NCI-H510A treated with DMSO at 0.1 percent for 48 hours (cell line): Measurements from ENCODE around the gene ITIH4.

Source experiments
- DNase-seq: peaks from one replicate; lab custom pipeline; 2025; lab: John Stamatoyannopoulos, UW

ITIH4 gene

DNA sequence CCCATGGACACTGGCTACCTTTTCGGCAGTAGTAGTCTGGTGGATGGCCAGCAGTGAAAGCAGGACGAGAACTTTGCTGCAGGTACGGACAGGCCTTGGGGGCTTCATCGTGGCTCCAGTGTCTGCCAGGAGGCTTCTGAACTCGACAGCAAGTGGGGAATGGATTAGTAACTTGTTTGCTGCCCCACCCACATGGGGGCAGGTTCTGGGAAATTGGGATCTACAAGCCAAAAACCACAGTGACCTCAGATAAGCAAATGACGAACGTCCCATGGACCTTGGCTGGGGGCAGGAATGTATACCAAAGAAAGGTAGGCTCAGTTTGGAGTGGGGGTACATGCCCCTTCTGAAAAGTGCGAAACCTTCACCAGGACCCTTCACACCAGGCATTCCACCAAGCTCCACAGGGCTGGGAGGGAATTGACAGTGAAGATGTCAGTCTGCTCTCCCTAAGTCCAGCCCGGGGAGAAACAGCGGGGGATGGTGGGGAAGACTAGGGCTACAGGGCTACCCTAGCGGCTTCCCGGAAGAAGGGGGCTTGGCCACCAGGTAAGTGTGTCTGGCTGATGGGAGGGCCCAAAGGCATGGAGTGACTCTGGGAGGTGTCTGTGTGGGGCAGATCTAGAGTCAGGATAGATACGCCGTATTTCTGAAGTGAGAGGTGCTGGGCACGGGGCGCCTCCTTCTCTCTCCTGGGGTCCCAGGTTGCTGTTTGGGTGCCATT, at the start of gene ITIH4:
Gene ITIH4 (minus strand): TSS at position 138 of the 724 bp plus-strand sequence. CDS start 30 bp downstream, at position 108.
- no peak for DNase-seq

DNA sequence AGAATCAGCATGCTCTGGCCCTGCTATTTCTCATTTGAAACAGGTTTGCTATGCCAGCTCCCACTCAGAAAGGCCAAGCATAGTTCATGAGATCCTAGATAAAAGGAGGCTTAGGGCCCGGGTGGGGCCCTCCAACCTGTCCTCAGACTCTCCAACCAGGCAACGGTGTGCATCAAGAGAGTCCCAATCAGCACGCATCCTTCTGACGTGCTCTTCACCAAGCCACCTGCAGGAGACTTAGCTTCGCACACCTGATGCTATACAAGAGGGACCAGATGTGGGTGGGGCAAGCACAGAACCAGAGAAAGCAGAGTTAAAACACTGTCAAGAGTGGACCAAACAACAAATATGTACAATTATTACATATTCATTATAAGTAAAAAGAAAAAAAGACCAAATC, 49.6 kb upstream of the ITIH4 start:
- peak; percentile 21 for DNase-seq

DNA sequence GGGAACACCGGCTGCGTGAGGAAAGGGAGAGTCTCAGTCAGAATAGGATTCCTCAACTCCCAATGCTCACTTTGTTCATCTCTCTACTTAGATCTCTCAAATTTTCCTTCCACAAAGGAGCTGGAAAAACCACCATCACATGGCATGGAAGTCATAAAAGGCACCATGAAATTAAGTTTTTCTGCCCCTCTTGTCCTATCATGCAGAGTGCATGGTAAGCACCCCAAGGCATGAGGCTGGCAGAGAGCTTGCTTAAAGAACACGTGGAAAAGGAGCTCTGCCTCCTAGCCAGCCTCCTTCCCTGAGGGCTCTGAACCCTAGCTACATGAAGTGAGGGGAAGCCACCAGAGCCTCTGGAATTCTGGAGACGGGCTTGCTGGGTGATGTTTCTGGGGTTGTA, 49.1 kb upstream of the ITIH4 start:
- no peak for DNase-seq

DNA sequence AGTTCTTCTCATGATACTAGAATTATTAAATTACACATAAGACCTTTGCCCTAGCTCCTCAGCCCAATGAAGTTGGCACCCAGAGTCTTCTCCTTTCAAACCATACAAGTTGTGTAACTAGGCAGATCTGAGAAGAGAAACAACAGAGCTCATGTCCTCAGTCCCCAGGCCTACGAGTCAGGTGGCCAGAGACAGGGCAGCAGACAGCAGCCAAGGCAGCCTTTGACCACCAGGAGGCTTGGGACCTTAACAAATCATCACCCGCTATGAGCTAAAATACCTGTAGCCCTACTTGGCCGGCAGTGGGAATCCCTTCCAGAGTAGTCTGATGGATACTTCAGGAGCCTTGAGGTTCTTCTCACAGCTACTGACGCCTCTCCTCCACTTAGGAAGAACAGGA, 48.6 kb upstream of the ITIH4 start:
- no peak for DNase-seq

DNA sequence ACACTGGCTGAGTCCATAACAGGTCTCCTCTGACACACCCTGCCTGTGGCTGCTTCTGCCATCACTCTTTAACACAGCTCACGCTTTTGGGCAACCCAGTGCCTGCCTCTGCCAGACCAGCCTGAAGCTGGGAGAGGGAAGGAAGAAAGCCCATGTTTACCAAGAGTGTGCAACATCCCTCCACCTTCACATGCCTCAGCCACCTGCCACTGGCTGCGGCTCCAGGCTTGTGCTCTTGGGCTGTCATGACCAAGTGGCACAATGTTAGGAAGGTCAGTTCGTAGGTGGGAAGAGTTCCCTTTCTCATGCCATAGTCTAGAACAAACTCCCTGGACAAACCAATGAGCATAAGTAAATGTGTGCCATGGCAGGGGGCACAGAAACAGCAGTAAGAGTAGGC, 46.6 kb upstream of the ITIH4 start:
- DNase-seq = no peak

DNA sequence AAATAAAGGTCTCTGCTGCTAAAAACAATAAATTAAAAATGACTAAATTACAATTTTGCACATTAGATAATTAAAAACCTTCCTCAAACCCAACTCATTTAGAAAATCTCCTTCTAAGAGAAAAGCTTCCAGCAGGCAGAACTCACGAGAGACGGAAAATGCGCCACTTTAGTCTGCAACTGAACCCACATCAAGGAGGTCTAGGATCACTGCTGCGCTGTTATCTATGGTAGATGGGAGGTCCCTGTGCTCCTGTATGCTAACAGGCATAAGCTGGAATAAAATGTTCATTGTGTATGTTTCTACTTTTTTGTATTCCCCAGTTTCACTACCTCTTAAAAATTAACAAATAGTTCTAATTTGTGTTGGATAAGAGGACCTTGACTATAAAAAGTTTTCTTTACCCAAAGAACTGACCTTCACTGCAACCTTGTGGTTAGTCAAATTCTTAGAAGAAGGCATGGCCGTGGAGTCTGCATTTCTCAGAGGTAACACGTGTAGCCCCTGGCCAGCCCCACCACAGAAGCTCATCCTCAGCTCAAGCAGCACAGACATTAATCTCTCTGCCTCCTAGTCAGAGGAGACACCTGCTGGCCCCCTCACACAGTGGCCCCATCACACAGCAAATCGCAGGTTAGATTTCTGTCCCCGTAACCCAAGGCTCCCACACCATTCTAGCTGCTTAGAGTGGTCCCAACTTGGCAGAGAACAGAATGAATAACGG, 44.6 kb upstream of the ITIH4 start:
- DNase-seq = no peak

DNA sequence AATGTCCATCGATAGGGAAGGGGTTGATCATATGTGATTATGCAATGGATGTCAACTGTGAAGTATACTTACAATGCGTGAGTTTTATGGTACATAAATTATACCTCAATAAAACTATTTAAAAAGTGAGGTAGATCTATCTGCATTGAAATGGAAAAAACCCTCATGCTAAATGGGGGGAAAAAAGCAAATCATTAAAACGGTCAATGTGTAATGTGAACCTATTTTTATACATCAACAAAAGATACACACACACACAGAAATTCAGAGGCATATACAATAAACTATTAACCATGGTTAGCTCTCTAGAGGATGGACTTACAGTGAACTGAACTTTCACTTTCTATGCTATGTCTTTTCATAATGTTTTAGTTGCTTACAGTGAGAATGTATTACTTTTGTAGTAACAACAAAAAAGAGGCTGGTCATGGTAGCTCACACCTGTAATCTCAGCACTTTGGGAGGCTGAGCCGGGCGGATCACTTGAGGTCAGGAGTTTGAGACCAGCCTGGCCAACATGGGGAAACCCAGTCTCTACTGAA, 43.8 kb upstream of the ITIH4 start:
- no peak for DNase-seq

DNA sequence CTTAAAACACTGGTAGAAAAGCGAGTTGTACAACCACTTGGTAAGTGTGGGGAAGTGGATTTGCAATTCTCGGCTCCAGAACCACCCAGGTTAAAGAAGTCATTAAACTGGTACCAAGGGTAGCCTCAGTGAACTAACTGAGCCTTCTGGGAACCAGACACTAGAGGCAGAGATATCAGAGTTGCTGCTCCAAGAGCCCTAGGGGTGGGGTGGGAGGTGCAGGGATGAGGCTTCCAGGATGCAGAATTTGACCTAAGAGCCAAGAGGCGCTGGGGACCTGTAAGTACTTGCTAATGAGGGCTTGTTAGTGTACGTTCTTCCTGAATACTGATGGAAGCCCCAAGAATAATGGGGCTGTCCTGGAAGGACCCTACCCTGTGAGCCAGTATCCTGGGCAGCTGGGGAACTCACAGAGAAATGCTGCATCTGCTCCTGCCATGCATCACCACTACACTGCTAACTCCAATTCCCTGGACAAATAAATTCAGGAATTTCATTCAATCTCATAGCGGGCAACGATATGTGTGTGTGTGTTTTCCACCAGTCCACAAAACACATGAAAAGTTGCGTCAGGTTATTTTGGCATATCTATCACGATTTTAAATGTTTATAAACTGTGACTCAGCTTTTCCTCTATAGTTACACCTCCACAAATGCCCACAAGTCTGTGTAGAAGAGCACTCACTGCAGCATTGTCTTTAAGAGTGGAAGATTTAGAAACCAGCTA, 43.1 kb upstream of the ITIH4 start:
- DNase-seq = no peak

DNA sequence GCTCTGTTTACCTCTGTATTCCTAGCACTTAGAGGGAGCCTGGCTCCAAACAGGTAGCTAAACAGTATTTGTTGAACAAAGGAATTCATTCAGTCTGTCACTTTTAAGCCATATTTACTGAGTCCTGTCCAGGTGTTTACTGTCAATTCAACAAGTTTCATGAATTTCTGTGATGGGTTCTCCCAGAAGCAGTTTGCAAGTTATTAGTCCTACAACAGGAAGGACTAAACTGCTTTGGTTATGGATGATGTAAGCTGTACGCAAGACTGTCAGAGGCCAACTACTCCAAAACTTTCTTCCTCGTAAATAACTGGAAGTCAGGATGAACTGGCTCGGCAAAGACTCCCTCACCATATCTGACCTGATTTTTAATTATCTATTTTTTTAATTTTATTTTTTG, 41.8 kb upstream of the ITIH4 start:
- DNase-seq = no peak

DNA sequence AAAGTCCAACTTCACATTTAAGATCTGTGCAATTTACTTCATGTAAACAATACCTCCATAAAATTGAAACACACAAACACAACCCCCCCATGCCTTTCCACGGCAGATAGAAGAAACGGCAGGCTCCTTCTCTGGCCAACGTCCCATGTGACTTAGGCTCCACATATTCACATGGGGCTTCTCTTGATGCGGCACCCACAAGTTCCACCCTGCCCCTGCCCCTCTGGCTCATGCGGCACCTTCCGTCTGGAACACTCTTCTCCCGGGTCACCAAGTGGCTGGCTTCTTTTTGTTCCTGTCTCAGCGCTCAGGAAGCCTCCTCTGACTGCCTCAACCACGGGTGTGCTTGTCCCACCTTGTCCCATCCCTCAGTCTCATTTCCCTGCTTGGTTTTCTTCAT, 41.3 kb upstream of the ITIH4 start:
- DNase-seq = no peak

DNA sequence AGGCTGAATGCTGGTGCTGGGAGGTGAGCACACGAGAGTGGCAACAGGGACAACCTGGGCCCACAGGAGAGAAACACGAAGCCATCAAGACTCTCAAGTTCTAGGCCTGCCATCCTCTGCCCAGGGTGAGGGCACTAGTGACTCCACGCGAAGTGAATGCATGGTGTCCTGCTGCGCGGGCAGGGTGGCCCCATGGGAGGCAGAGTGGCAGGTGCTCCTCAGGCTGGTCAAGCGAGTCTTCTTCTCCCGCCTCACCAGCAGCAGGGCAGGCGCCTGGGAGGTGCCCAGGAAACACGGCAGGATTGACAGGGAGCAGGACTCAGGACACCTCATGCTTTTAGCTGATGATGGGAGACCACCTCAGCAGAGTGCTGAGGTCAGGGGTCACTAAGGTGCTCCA, 40.0 kb upstream of the ITIH4 start:
- no peak for DNase-seq

DNA sequence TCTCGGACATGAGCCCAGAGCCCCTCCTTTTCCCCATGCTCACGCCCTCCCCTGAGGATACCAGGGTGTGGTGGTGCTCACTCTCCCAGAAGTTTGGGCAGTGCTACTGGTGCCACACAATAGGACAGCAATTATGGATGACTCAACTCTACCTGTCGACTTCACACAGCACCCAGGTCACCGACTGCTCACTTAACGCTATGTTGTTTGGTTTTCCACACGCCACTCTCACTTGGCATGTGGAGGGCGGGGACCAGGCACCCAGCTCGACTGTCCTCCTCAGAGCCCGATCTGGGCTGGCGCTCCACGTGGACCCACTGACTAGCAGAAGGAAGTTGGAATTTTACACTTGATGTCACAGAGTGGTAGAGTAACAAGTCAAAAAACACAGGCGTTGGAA, 36.0 kb upstream of the ITIH4 start:
- no peak for DNase-seq

DNA sequence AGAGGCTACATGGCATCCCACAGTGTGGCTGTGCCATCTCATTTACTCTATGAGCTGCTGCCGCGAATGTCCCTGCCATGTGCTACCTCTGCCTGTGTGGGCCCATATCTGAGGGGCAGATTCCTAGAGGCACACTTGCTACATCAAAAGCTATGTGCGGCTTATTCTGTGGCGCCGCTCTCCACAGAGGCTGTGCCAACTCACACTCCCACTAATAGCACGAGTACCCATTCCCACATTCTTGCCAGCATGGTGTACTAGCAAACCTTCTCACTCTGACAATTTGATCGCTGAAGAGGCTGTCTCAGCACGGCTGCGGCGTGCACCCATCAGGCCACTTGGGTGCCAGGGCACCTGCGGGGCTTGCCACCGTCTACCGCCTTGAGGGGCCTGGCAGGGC, 35.5 kb upstream of the ITIH4 start:
- DNase-seq = no peak

DNA sequence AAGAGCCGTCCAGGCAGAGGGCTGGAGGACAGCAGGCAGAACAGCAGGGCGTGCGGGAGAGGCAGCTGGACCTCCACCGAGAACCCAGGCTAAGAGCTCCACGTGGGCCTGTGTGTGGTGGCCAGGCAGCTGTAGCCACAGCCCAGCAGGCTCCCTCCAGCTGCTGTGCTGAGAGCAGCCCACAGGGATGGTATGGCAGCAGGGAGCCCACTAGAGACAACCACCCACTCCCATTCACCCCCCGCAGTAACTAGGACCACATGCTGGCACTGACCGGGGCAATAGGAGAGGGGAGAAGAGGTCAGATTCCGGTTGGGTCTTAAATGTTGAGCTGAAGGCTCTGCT, 29.9 kb upstream of the ITIH4 start:
- DNase-seq = no peak

DNA sequence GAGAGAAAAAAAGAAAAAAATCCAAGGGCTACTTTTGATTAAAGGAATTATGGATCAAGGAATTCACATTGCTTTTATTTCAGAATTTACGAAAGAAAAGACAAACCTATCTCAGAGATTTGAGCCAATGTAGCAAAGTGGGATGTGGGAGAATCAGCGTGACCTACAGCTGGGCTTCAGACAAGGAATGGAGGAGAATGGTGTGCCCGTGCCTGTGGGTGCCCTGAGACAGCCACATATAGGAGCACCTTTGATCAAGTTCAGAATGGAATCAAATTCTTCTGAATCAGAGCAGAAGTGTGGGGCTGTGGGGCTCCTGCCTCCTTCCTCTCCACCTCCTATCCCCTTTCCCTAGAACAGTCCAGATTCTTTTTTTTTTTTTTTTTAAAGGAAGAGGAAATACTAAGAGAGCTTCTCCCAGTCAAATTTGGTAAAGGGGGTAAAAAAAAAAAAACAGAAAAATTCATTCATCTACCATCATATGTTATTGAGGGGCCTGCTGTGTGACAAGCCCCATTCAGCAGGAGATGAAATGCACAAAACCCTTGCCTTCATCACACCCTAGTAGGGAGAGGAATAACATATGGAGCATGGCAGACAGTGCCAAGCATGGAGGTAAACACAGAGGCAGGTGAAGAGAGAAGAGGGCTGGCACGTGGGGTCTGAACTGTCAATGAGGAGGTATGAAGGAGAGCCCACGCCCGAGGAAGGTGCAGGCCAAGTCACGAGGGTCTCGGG, 29.4 kb upstream of the ITIH4 start:
- DNase-seq = no peak

DNA sequence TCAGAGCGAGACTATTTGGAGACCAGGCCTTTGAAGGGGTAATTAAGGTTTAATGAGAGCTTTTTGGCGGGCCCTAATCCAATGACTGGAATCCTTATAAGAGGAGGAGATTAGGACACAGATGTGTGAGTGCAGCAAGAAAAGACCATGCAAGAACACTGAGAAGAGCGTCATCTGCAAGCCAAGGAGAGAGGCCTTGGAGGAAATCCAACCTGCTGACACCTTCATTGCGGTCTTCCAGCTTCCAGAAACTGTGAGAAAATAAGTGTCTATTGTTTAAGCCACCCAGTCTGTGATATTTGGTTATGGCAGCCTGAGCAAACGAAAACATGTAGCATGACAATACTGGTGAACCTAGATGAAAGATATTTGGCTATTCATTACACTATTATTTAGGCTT, 27.4 kb upstream of the ITIH4 start:
- DNase-seq = no peak

DNA sequence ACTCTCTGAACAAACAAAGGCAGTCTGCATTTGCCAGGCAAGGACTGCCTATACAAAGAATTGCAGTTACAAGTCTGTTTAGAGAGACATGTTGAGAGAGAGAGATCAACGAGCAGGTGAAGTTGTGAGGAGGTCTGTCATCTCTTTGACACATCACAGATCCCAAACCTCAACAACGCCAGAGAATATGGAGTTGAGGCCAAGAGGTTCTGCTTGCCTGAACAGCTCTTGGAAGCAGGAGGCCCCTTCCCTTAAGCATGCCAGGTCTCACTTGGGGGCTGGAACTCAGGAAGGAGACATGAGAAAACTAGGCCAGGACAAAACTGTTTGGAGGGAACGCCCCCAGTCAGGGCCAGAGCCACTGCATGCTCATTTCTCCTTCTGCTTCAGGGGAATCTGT, 26.7 kb upstream of the ITIH4 start:
- no peak for DNase-seq

DNA sequence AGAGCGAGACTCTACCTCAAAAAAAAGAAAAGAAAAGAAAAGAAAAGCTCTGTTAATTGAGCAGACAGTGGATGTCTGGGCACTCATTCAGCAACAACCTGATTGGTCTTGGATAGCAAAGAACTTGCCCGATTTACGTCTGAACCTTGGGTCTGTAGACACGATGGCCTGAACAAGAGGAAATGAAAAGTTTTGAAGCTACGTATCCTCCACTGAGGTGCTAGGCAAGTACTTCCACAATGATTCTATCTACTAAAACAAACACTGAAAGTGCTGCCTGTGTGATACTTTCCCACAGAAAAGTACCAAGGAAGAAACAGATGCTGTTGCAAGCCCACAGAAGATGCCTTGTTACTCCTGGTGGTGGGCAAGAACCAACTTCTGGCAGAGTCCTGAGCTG, 26.2 kb upstream of the ITIH4 start:
- DNase-seq = no peak

DNA sequence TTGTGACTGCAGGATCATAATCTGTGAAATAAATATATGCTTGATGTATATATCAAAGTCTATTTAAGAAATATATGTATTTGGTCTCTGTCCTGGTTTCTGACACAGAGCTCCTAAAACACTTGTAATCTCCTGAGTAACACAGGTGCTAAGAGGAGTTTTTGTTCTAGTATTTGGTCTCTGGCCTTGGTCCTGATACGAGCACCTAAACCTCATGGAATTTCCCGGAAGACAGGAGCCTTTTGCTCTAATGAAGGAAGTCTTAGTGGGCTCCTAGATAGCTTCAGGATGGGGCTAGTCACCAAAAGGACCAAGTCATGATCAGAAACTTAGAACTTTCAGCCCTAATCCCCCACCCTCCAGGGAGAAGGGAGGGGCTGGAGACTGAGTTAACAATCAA, 23.5 kb upstream of the ITIH4 start:
- DNase-seq = no peak

DNA sequence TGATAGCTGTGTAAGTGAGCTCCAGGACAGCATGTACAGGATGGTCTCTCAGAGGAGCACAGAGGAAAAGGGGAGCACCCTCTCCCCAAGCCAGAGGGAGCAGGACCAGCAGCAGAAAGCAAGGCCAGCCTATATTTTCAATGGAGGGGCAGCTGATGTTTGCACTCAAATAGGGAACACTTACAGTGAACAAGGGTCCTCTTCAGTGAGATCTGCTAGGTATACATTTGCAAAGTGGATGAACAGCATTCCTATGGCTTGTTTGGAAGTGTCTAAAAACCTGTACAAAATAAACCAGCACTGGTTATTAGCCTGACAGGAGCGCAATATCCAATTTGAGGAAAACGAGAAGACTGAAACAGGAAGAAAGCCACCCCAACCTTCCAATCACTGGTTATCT, 21.9 kb upstream of the ITIH4 start:
- DNase-seq = no peak

DNA sequence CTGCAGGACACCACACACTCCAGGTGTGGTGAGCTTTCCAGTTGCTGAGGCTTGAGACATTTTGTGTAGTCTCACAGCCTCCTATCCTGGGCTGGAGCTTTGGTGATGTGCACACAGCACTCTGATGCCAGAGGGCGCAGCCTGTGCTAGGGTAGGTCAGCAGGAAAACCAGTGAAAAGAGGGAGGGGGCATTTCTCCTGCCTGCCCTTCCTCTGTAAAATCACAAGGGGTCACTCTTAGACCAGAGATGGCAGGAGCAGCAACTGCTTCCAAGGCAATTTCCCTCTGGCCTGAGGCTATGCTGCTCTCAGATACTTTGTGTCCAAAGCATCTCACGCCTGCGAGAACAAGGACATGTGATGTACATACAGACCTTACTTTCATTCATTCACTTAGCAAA, 20.9 kb upstream of the ITIH4 start:
- peak; percentile 30 for DNase-seq

DNA sequence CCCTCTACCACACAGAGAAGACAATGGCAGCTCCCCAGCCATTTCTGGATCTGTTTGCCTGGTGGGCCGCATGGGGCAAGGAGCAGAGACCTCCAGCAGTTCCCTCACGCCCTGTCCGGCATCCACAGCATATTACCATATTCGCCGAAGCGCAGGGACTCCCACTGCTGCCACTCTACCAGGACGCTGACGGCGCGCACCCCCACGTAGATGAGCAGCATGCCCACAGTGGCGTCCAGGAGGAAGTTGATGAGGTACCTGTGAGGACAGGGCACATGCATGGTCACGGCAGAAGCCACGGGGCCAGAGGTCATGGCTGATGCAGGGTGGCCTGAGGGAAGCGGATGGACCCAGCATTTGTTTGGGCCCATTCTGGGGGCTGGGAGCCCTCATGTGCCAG, 19.2 kb upstream of the ITIH4 start:
- no peak for DNase-seq
